Fibroblast of mammary gland (primary cell): ENCODE results near the gene ZNF318.

Experiments used
- DNase-seq: peaks from one replicate; pipeline ENCODE4 v3.0.0-alpha.2; 2010; ENCODE audit warnings: low read depth
- H3K4me3 ChIP-seq: 2 replicates; pipeline ENCODE4 v1.5.1; 2011; ENCODE audit warnings: low read depth, mild to moderate bottlenecking, low read length, moderate library complexity; ENCODE audit not compliant: control insufficient read depth
- TF ChIP-seq, protein P1 (sequence below): conservative IDR thresholded peaks from 2 replicates; pipeline ENCODE4 v1.5.1; 2011; ENCODE audit warnings: low read depth, low read length, inconsistent platforms; ENCODE audit not compliant: control insufficient read depth, insufficient read depth

ZNF318 gene

GRCh38 chr6:43287717-43288679 is 81.4 kb downstream of the ZNF318 start:
- TF ChIP-seq, protein P1, sequence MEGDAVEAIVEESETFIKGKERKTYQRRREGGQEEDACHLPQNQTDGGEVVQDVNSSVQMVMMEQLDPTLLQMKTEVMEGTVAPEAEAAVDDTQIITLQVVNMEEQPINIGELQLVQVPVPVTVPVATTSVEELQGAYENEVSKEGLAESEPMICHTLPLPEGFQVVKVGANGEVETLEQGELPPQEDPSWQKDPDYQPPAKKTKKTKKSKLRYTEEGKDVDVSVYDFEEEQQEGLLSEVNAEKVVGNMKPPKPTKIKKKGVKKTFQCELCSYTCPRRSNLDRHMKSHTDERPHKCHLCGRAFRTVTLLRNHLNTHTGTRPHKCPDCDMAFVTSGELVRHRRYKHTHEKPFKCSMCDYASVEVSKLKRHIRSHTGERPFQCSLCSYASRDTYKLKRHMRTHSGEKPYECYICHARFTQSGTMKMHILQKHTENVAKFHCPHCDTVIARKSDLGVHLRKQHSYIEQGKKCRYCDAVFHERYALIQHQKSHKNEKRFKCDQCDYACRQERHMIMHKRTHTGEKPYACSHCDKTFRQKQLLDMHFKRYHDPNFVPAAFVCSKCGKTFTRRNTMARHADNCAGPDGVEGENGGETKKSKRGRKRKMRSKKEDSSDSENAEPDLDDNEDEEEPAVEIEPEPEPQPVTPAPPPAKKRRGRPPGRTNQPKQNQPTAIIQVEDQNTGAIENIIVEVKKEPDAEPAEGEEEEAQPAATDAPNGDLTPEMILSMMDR, result no peak
- DNase-seq, result no peak

DNA sequence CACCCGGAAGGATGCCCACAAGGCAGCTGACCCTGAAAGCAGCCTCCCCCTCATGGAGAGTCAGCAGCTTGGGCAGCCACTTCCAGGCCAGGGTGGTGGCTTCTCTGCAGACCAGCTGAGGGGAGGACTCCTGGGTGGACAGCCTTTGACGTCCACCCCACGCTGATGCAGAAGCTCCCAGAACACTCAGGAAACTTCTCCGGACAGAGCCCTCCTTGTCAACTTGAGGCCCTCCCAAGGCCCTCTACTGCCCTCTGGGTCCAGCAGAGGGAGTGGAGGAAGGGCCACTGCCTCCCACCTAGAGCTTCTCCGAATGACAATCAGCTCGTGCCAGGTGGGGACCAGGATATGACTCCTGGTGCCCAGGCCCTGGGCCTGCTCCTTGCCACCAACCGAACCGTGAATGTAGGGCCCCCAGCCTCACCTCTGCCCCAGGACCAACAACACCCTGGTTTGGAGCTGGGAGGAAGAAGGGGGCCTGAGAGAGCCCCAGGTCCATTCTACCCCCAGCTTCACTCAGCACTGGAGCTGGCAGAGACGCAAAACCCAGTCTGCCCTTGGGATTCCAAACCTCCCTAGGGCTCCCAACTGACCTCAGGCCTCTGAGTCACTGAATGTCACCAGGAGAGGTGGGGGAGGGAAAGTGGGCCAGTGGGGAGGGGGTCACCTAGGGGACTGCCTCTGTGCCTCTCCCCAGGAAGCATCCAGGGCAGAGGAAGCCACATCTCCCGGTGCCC is 82.3 kb downstream of the ZNF318 start:
- TF ChIP-seq, protein P1, result peak; percentile 6
- no peak overlapping the region for H3K4me3 ChIP-seq
- DNase-seq, result no peak

More at GRCh38 chr6:43287717-43288679, 81.4 kb downstream of the ZNF318 start:
- H3K4me3 ChIP-seq, result no peak overlapping the region

DNA sequence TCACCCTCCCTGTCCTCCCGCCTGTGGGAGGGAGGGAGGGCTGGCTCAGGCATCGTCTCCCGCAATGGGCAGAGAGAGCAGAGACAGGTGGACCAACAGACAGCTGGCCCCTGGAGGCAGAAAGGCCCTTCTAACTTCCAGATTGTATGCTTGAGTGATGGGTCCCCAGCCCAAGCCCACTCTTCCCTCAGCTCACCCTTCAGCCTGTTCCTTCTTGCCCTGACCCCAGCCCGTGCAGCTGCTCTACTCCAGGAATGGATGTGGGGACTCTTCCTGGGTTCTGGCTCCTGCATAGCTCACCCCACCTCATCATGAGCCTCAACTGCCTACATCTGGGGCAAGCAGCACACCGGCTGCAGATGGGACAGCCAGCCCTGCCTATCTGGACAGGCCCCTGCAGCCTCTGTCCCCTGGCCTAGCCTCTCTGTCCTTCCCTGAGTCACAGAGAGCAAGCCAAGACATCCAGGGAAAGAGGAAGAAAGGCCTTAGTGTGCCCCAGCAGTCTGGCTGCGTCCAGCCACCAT is 82.9 kb downstream of the ZNF318 start:
- no peak for DNase-seq
- TF ChIP-seq, protein P1, result no peak
- no peak overlapping the region for H3K4me3 ChIP-seq
